Progenitor cell of endocrine pancreas (in vitro differentiated cells): ENCODE data around the gene NKRF. TPM values are rescaled to one million over a fixed set of nuclear protein-coding genes. Genes with fewer than 3 reads are reported as not detected.

Experiments
- DNase-seq: peaks from one replicate; pipeline ENCODE4 v3.0.0; 2021; ENCODE audit warnings: low spot score; ENCODE audit not compliant: unreplicated experiment
- H3K27ac Mint-ChIP-seq: 2 replicates; pipeline ENCODE4 v1.8.0; 2021; ENCODE audit warnings: mild to moderate bottlenecking, moderate library complexity, mixed read lengths
- H3K27me3 Mint-ChIP-seq: 2 replicates; pipeline ENCODE4 v1.8.0; 2021; ENCODE audit warnings: mixed read lengths
- H3K36me3 Mint-ChIP-seq: 2 replicates; pipeline ENCODE4 v1.8.0; 2022; ENCODE audit warnings: mixed read lengths; ENCODE audit not compliant: insufficient read depth
- H3K4me1 Mint-ChIP-seq: 2 replicates; pipeline ENCODE4 v1.8.0; 2021; ENCODE audit warnings: low read depth, mixed read lengths
- H3K4me3 Mint-ChIP-seq: 2 replicates; pipeline ENCODE4 v1.8.0; 2021; ENCODE audit warnings: low read depth, mild to moderate bottlenecking, moderate library complexity, mixed read lengths
- H3K9me3 Mint-ChIP-seq: 2 replicates; pipeline ENCODE4 v1.8.0; 2021; ENCODE audit warnings: low read depth, mixed read lengths
- total RNA-seq: library from RNA; stranded (reverse); gene quantifications from 2 replicates; pipeline ENCODE4 v1.2.1, GENCODE V29; 2021
- TF ChIP-seq, protein P1 (sequence below): fragments of 200-600 bp; sonication (generic); IDR thresholded peaks from one replicate; pipeline ENCODE4 v1.5.0; 2021; ENCODE audit warnings: antibody characterized with exemption, mild to moderate bottlenecking; ENCODE audit not compliant: unreplicated experiment

The NKRF gene
- total RNA-seq, 1 donor from 2014 or later: 12.5 TPM

DNA sequence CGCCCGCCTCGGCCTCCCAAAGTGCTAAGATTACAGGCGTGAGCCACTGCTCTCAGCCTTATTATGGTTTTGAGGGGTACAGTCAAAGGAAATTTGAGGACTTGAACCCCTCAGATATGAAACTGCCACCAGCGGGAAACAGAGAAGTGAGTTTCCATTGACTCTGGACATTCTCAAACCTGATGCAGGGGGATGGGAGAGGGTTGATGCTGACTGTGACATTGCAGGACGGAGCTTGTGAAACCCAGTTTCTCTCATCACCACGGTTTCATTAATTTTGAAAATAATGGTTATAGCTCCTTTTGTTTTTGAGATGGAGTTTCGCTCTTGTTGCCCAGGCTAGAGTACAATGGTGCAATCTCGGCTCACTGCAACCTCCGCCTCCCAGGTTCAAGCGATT, 18.2 kb upstream of the NKRF start:
- H3K4me1 Mint-ChIP-seq: no peaks in the 10 kb centered on the region
- DNase-seq: no peak

GRCh38 chrX:119622356-119623232, 16.4 kb upstream of the NKRF start:
- no peak overlapping the region for H3K4me3 Mint-ChIP-seq
- no peaks in the 10 kb centered on the region for H3K9me3 Mint-ChIP-seq
- TF ChIP-seq, protein P1, sequence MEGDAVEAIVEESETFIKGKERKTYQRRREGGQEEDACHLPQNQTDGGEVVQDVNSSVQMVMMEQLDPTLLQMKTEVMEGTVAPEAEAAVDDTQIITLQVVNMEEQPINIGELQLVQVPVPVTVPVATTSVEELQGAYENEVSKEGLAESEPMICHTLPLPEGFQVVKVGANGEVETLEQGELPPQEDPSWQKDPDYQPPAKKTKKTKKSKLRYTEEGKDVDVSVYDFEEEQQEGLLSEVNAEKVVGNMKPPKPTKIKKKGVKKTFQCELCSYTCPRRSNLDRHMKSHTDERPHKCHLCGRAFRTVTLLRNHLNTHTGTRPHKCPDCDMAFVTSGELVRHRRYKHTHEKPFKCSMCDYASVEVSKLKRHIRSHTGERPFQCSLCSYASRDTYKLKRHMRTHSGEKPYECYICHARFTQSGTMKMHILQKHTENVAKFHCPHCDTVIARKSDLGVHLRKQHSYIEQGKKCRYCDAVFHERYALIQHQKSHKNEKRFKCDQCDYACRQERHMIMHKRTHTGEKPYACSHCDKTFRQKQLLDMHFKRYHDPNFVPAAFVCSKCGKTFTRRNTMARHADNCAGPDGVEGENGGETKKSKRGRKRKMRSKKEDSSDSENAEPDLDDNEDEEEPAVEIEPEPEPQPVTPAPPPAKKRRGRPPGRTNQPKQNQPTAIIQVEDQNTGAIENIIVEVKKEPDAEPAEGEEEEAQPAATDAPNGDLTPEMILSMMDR: no peak
- DNase-seq: no peak
- no peaks in the 10 kb centered on the region for H3K27me3 Mint-ChIP-seq
- H3K27ac Mint-ChIP-seq: no peak overlapping the region
- H3K4me1 Mint-ChIP-seq: peaks cover 3% of the 10 kb centered on the region
- H3K36me3 Mint-ChIP-seq: peaks cover 4% of the 10 kb centered on the region

More for the DNA sequence above, 18.2 kb upstream of the NKRF start:
- H3K27ac Mint-ChIP-seq: no peak overlapping the region
- TF ChIP-seq, protein P1: no peak
- no peak overlapping the region for H3K4me3 Mint-ChIP-seq
- H3K27me3 Mint-ChIP-seq: no peaks in the 10 kb centered on the region
- H3K9me3 Mint-ChIP-seq: peaks cover 6% of the 10 kb centered on the region
- peaks cover 8% of the 10 kb centered on the region for H3K36me3 Mint-ChIP-seq

DNA sequence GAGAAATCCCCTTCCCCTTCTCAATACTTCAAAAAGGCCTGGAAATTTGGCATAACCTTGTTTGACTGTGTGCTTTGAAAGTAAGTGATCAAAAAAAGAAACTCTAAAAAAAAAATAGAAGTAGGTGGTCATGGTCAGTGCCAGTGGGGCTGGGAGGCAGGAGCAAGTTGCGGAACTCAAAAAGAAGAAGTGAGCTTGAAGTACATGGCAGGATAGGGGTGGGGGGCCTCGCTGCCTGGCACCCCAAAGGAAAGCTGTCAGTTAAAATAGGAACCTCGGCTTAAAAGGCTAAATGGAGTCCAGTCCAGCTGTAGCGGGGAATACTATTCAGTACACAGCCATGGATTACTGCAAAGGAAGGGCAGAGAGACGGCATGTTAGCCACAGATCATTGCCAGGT, 12.2 kb upstream of the NKRF start:
- Mint-ChIP-seq H3K9me3 (peaks cover 5% of the 10 kb centered on the region), H3K4me3 (no peak overlapping the region), H3K27me3 (no peaks in the 10 kb centered on the region), H3K4me1 (peaks cover 3% of the 10 kb centered on the region), H3K36me3 (peaks cover 5% of the 10 kb centered on the region), H3K27ac (no peak overlapping the region)
- TF ChIP-seq, protein P1: no peak
- no peak for DNase-seq

DNA sequence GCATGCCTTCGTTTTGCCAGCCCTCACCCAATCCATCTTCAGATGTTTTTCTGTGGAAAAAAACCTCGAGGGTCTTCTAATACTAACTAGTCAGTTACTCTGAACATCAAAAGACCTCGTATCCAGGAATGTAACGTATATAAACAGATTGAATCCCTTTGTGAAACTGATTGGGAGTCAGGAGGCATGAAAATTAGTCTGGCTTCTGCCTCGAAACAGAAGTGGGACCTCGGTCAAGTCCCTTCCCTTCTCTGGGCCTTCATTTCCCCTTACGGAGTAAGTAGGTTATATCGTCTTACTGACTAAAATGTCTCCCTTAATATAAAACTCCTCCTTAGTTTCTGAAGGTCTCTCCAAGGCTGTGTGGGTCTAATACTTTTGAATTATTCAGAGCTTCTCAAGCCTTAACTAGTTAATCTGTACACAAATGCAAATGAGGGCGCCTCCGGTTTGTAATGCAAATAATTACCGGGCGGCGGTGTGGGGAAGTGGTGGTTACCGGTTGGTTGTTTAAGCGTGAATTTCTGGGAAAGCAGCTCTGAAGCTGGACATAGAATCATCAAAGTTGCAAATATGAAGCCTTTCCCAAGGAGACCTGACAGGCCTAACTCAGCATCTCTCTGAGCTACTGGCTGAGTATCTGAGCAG, 11.4 kb upstream of the NKRF start:
- no peak for DNase-seq
- peaks cover 5% of the 10 kb centered on the region for H3K36me3 Mint-ChIP-seq
- peaks cover 3% of the 10 kb centered on the region for H3K4me1 Mint-ChIP-seq
- H3K27me3 Mint-ChIP-seq: no peaks in the 10 kb centered on the region
- TF ChIP-seq, protein P1: no peak
- H3K27ac Mint-ChIP-seq: no peak overlapping the region
- H3K9me3 Mint-ChIP-seq: peaks cover 5% of the 10 kb centered on the region
- no peak overlapping the region for H3K4me3 Mint-ChIP-seq

DNA sequence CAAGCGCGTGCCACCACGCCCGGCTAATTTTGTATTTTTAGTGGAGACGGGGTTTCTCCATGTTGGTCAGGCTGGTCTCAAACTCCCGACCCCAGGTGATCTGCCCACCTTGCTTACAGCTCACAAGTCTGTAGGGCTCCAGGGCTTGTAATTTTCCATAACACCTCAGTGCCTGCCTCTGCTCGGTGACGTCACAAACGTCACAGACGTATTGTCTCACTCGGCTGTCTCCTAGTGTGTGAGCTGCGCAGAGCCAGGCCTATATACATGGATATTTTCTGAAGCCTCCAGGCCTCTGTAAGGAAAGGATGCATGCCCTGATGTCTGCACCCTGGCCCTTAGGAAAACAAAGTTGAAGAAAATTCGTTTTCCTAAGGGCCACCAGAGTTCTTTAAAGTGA, 8.6 kb upstream of the NKRF start:
- no peak for DNase-seq
- peaks cover 4% of the 10 kb centered on the region for H3K36me3 Mint-ChIP-seq
- H3K27ac Mint-ChIP-seq: no peak overlapping the region
- peaks cover 3% of the 10 kb centered on the region for H3K4me1 Mint-ChIP-seq
- H3K4me3 Mint-ChIP-seq: no peak overlapping the region
- no peaks in the 10 kb centered on the region for H3K27me3 Mint-ChIP-seq
- TF ChIP-seq, protein P1: no peak
- H3K9me3 Mint-ChIP-seq: peaks cover 13% of the 10 kb centered on the region
